Brain pericyte (primary cell): ENCODE measurements around the gene NAT9.

Source experiments
- DNase-seq: peaks from one replicate; pipeline ENCODE4 v3.0.0-alpha.2; 2012; ENCODE audit warnings: low read depth, low spot score

Gene NAT9

GRCh38 chr17:74776044-74776962 lies at the start of gene NAT9:
Gene NAT9 (minus strand): TSS chr17:74776345. CDS start chr17:74775698, 647 bp downstream.
- DNase-seq, result peak; percentile 89

- no peak for DNase-seq
Observed at GRCh38 chr17:74824961-74825627, 48.9 kb upstream of the NAT9 start.

GRCh38 chr17:74822939-74823367 lies 46.8 kb upstream of the NAT9 start:
- DNase-seq, result no peak

GRCh38 chr17:74822335-74822938 lies 46.3 kb upstream of the NAT9 start:
- no peak for DNase-seq

GRCh38 chr17:74821655-74822334 lies 45.6 kb upstream of the NAT9 start:
- DNase-seq, result no peak

- no peak for DNase-seq
Observed at GRCh38 chr17:74819801-74820436, 43.8 kb upstream of the NAT9 start.

GRCh38 chr17:74818291-74818938 lies 42.3 kb upstream of the NAT9 start:
- DNase-seq, result no peak

- DNase-seq, result no peak
Observed at GRCh38 chr17:74816905-74817620, 40.9 kb upstream of the NAT9 start.

- no peak for DNase-seq
Observed at GRCh38 chr17:74815550-74816370, 39.6 kb upstream of the NAT9 start.

GRCh38 chr17:74815067-74815466 lies 38.9 kb upstream of the NAT9 start:
- no peak for DNase-seq

- DNase-seq, result no peak
Observed at GRCh38 chr17:74814453-74814852, 38.3 kb upstream of the NAT9 start.

GRCh38 chr17:74812109-74813009 lies 36.2 kb upstream of the NAT9 start:
- DNase-seq, result no peak

- no peak for DNase-seq
Observed at GRCh38 chr17:74810699-74811485, 34.7 kb upstream of the NAT9 start.

GRCh38 chr17:74808714-74809430 lies 32.7 kb upstream of the NAT9 start:
- DNase-seq, result no peak

- DNase-seq, result no peak
Observed at GRCh38 chr17:74807925-74808324, 31.8 kb upstream of the NAT9 start.

GRCh38 chr17:74807441-74807840 lies 31.3 kb upstream of the NAT9 start:
- no peak for DNase-seq

GRCh38 chr17:74806334-74806733 lies 30.2 kb upstream of the NAT9 start:
- no peak for DNase-seq
